GM21447 (cell line): ENCODE data around the gene MLC1.

Experiments used
- ATAC-seq: cut with Tn5 transposase; IDR thresholded peaks from one replicate; pipeline ENCODE4 v1.9.1; 2021; ENCODE audit not compliant: unreplicated experiment

Gene MLC1

GRCh38 chr22:50016988-50017700 lies 68.1 kb downstream of the MLC1 start:
- no peak for ATAC-seq

- no peak for ATAC-seq
These were observed 68.8 kb downstream of the MLC1 start for GRCh38 chr22:50016308-50016987.

- no peak for ATAC-seq
These were observed 69.5 kb downstream of the MLC1 start for GRCh38 chr22:50015451-50016307.

GRCh38 chr22:50014655-50015401 lies 70.4 kb downstream of the MLC1 start:
- no peak for ATAC-seq

DNA sequence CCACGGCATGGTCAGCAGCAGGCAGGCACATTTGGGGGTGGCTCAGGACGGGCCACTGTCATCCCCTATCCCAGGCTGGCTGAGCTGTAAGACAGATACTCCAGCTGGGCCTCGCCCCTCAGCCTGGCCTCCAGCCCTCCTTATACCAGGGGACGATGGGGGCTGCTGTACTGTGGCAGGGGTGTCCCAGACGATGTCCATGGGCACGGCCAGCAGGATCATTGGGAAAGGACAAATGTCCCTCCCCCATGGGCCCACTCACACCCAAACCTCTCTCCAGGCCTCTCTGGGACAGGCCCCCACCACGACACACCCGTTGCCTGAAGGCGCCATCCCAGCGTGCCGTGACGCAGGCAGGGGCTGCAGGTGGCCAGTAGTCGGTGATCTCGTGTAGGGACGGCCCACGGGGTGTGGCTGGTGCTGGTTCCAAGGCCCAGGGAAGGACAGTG lies 71.1 kb downstream of the MLC1 start:
- no peak for ATAC-seq

GRCh38 chr22:50012211-50013181 lies 72.7 kb downstream of the MLC1 start, which contains the start of gene IL17REL:
Gene IL17REL, minus strand, starts transcription at chr22:50012765. Its CDS starts 119 bp downstream, at chr22:50012646.
- no peak for ATAC-seq

GRCh38 chr22:50011447-50012210 lies 73.6 kb downstream of the MLC1 start:
- ATAC-seq = no peak

- no peak for ATAC-seq
These were observed 74.4 kb downstream of the MLC1 start for GRCh38 chr22:50010676-50011446.

- no peak for ATAC-seq
These were observed 75.2 kb downstream of the MLC1 start for GRCh38 chr22:50009765-50010675.
